GM12892 (cell line): ENCODE results near the gene KCNA2.

Experiments used
- POLR2A ChIP-seq: IDR thresholded peaks from 2 replicates; pipeline ENCODE4 v1.6.1; 2011; ENCODE audit warnings: low read depth, low read length, control low read depth
- TAF1 ChIP-seq: IDR thresholded peaks from 2 replicates; pipeline ENCODE4 v1.6.1; 2011; ENCODE audit warnings: low read depth, mild to moderate bottlenecking, control low read depth, low read length, borderline replicate concordance

DNA sequence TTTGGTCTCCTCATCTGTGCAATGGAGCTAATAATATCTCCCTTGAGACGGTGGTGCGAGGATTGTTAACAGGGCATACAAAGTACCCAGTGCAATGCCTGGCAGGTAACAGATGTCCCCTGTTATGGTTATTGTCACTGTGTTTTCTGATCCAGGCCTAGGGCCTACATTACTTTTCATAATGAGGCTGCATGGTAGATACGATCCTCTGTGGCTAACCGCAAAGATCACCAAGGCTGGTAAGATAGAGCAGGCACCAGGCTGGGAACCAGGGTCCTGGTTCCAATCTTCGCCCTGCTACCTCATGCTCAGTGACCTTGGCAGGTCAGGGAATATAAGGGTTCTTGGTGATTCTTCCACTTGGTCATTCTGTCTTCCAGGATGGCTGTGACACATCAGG is 22.7 kb downstream of the KCNA2 start:
- TF ChIP-seq POLR2A = no peak
- TF ChIP-seq TAF1 = no peak
